ENCODE data around the gene PROSER2.

- TF ChIP-seq CTCF (IDR thresholded peaks at IDR 0.05), result no peak
- no peak for TF ChIP-seq POLR2A (IDR thresholded peaks at IDR 0.05)
Measured at GRCh38 chr10:11797847-11798633, 25.1 kb upstream of the PROSER2 start.

Data from uterus (tissue), 2 donors.